ENCODE measurements around the gene OR7C1.

Gene OR7C1

GRCh38 chr19:14809272-14810057, 25.5 kb downstream of the OR7C1 start:
- no peak overlapping the region for H3K9ac ChIP-seq
- no peak overlapping the region for H3K4me2 ChIP-seq (ENCODE audit: low read length)
- no peak overlapping the region for H3K27ac ChIP-seq
- no peak overlapping the region for H2AFZ ChIP-seq
- no peaks in the 10 kb centered on the region for H3K36me3 ChIP-seq (ENCODE audit: control insufficient read depth, insufficient read depth, low read length)
- no peaks in the 10 kb centered on the region for H3K79me2 ChIP-seq
- H3K4me1 ChIP-seq, result no peaks in the 10 kb centered on the region
- no peak overlapping the region for H3K4me3 ChIP-seq (ENCODE audit: low read depth, low read length)
- H3K27me3 ChIP-seq (ENCODE audit: control insufficient read depth, insufficient read depth, low read length), result no peaks in the 10 kb centered on the region
- TF ChIP-seq, protein P1, sequence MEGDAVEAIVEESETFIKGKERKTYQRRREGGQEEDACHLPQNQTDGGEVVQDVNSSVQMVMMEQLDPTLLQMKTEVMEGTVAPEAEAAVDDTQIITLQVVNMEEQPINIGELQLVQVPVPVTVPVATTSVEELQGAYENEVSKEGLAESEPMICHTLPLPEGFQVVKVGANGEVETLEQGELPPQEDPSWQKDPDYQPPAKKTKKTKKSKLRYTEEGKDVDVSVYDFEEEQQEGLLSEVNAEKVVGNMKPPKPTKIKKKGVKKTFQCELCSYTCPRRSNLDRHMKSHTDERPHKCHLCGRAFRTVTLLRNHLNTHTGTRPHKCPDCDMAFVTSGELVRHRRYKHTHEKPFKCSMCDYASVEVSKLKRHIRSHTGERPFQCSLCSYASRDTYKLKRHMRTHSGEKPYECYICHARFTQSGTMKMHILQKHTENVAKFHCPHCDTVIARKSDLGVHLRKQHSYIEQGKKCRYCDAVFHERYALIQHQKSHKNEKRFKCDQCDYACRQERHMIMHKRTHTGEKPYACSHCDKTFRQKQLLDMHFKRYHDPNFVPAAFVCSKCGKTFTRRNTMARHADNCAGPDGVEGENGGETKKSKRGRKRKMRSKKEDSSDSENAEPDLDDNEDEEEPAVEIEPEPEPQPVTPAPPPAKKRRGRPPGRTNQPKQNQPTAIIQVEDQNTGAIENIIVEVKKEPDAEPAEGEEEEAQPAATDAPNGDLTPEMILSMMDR (IDR thresholded peaks at IDR 0.05), result no peak
- no peaks in the 10 kb centered on the region for H3K9me3 ChIP-seq (ENCODE audit: control insufficient read depth, low read length)

- no peak overlapping the region for H3K4me3 ChIP-seq (ENCODE audit: low read depth, low read length)
- H3K27ac ChIP-seq, result no peak overlapping the region
- H3K4me2 ChIP-seq (ENCODE audit: low read length), result no peak overlapping the region
- H3K9ac ChIP-seq, result no peak overlapping the region
- TF ChIP-seq, protein P1 (IDR thresholded peaks at IDR 0.05), result no peak
- no peaks in the 10 kb centered on the region for H3K4me1 ChIP-seq
- H3K36me3 ChIP-seq (ENCODE audit: control insufficient read depth, insufficient read depth, low read length), result no peaks in the 10 kb centered on the region
- H2AFZ ChIP-seq, result no peak overlapping the region
- no peaks in the 10 kb centered on the region for H3K9me3 ChIP-seq (ENCODE audit: control insufficient read depth, low read length)
- H3K79me2 ChIP-seq, result no peaks in the 10 kb centered on the region
- no peaks in the 10 kb centered on the region for H3K27me3 ChIP-seq (ENCODE audit: control insufficient read depth, insufficient read depth, low read length)
Observed at GRCh38 chr19:14804765-14805164, 30.2 kb downstream of the OR7C1 start.

DNA sequence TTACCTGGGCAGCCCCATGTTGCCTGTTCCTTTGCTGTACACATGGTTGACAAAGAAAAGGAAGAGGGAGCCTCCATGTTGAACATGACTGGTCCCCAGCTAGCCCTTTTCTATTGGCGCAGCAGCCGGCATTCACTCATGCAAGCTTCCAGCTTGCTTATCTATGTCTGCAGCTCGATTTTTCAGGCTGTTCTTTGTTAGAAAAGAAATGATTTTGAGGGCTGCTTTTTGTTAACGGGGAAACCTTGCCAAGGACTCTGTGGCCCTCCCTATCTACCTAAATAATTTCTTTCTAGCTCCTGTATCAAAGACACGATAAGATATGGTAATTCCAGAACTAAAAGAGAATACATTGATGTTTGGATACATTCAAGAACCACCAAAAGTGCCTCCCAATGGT, 36.2 kb downstream of the OR7C1 start:
- no peak overlapping the region for H3K4me3 ChIP-seq (ENCODE audit: low read depth, low read length)

GRCh38 chr19:14796021-14796420, 39.0 kb downstream of the OR7C1 start:
- Histone ChIP-seq H3K4me1 (no peaks in the 10 kb centered on the region), H3K27ac (no peak overlapping the region), H3K4me3 (ENCODE audit: low read depth, low read length) (no peak overlapping the region), H2AFZ (no peak overlapping the region), H3K79me2 (no peaks in the 10 kb centered on the region), H3K9ac (no peak overlapping the region), H3K36me3 (ENCODE audit: control insufficient read depth, insufficient read depth, low read length) (no peaks in the 10 kb centered on the region), H3K4me2 (ENCODE audit: low read length) (no peak overlapping the region), H3K9me3 (ENCODE audit: control insufficient read depth, low read length) (no peaks in the 10 kb centered on the region), H3K27me3 (ENCODE audit: control insufficient read depth, insufficient read depth, low read length) (no peaks in the 10 kb centered on the region)
- TF ChIP-seq, protein P1 (IDR thresholded peaks at IDR 0.05), result no peak

More for the DNA sequence above, 36.2 kb downstream of the OR7C1 start:
- TF ChIP-seq, protein P1 (IDR thresholded peaks at IDR 0.05), result no peak
- no peaks in the 10 kb centered on the region for H3K9me3 ChIP-seq (ENCODE audit: control insufficient read depth, low read length)
- no peak overlapping the region for H3K9ac ChIP-seq
- H2AFZ ChIP-seq, result no peak overlapping the region
- H3K27ac ChIP-seq, result no peak overlapping the region
- no peaks in the 10 kb centered on the region for H3K79me2 ChIP-seq
- no peaks in the 10 kb centered on the region for H3K4me1 ChIP-seq
- H3K27me3 ChIP-seq (ENCODE audit: control insufficient read depth, insufficient read depth, low read length), result no peaks in the 10 kb centered on the region
- no peaks in the 10 kb centered on the region for H3K36me3 ChIP-seq (ENCODE audit: control insufficient read depth, insufficient read depth, low read length)
- no peak overlapping the region for H3K4me2 ChIP-seq (ENCODE audit: low read length)
